Hepatocyte (in vitro differentiated cells): ENCODE results near the gene TSPAN6. TPM values are rescaled to one million over a fixed set of nuclear protein-coding genes. Genes with fewer than 3 reads are reported as not detected.
A peak's percentile ranks its signal among the peaks of the same experiment; 100 is the strongest.

Source experiments
- DNase-seq: peaks from one replicate; pipeline ENCODE4 v3.0.0-alpha.2; 2016; ENCODE audit warnings: low spot score
- H2AFZ ChIP-seq: fragments of 200-600 bp; sonication (generic); 2 replicates; pipeline ENCODE4 v1.6.0; 2016; ENCODE audit warnings: antibody characterized with exemption, mild to moderate bottlenecking
- H3K27ac ChIP-seq: fragments of 200-600 bp; sonication (generic); 2 replicates; pipeline ENCODE4 v1.5.1; 2016; ENCODE audit warnings: mild to moderate bottlenecking
- H3K27me3 ChIP-seq: fragments of 200-600 bp; sonication (generic); 2 replicates; pipeline ENCODE4 v1.6.1; 2016
- H3K36me3 ChIP-seq: fragments of 200-600 bp; sonication (generic); replicated peaks from 2 replicates; pipeline ENCODE4 v1.5.1; 2016; ENCODE audit warnings: low read depth; ENCODE audit not compliant: insufficient read depth
- H3K4me1 ChIP-seq: fragments of 200-600 bp; sonication (generic); 2 replicates; pipeline ENCODE4 v1.5.1; 2016; ENCODE audit warnings: mild to moderate bottlenecking, moderate library complexity; ENCODE audit not compliant: insufficient read depth
- H3K4me2 ChIP-seq: fragments of 200-600 bp; sonication (generic); 2 replicates; pipeline ENCODE4 v1.6.0; 2016
- H3K4me3 ChIP-seq: fragments of 200-600 bp; sonication (generic); 2 replicates; pipeline ENCODE4 v1.5.1; 2016; ENCODE audit warnings: mild to moderate bottlenecking
- H3K79me2 ChIP-seq: fragments of 200-600 bp; sonication (generic); 2 replicates; pipeline ENCODE4 v1.6.0; 2017; ENCODE audit warnings: mild to moderate bottlenecking
- H3K9me2 ChIP-seq: fragments of 200-600 bp; sonication (generic); replicated peaks from 2 replicates; pipeline ENCODE4 v1.6.0; 2017; ENCODE audit warnings: mild to moderate bottlenecking; ENCODE audit not compliant: insufficient read depth
- H3K9me3 ChIP-seq: fragments of 200-600 bp; sonication (generic); 2 replicates; pipeline ENCODE4 v1.5.1; 2016; ENCODE audit warnings: low read depth, mild to moderate bottlenecking
- H4K20me1 ChIP-seq: fragments of 200-600 bp; sonication (generic); 2 replicates; pipeline ENCODE4 v1.6.0; 2016; ENCODE audit warnings: mild to moderate bottlenecking; ENCODE audit not compliant: insufficient read depth, poor library complexity, severe bottlenecking
- CTCF ChIP-seq: fragments of 200-600 bp; sonication (generic); IDR thresholded peaks from 2 replicates; pipeline ENCODE4 v1.5.1; 2016; ENCODE audit warnings: antibody characterized with exemption, mild to moderate bottlenecking; ENCODE audit not compliant: poor library complexity
- EZH2 ChIP-seq: fragments of 200-600 bp; sonication (generic); IDR thresholded peaks from 2 replicates; pipeline ENCODE4 v1.6.1; 2016; ENCODE audit warnings: antibody characterized with exemption, mild to moderate bottlenecking, borderline replicate concordance
- EZH2phosphoT487 ChIP-seq: fragments of 200-600 bp; sonication (generic); IDR thresholded peaks from one replicate; pipeline ENCODE4 v1.6.1; 2018; ENCODE audit warnings: antibody characterized with exemption, mild to moderate bottlenecking, low read depth, moderate library complexity; ENCODE audit not compliant: unreplicated experiment, severe bottlenecking
- WGBS: methylation state at CpG from one replicate; pipeline ENCODE4 v1.1.6; 2016; ENCODE audit warnings: low lambda C conversion rate; ENCODE audit errors: missing lambda C conversion rate; 5-methylcytosine and 5-hydroxymethylcytosine counted together
- polyA plus RNA-seq: library from polyadenylated mRNA; unstranded; fragments of >200 nt; fragmentation: Nextera tagmentation; extraction: Ambion mirVana; gene quantifications from 2 replicates; pipeline ENCODE4 v1.2.1, GENCODE V29; 2016
- total RNA-seq: library from RNA; depleted of rRNA; stranded (reverse); fragments of >200 nt; gene quantifications from 2 replicates; pipeline ENCODE4 v1.2.3, GENCODE V29; 2014

Gene TSPAN6
- total and polyA plus RNA-seq, 2 experiments from 2014 or later = 131 to 134 TPM

GRCh38 chrX:100643956-100644860 lies 7.6 kb upstream of the TSPAN6 start, which contains the start of gene SRPX2:
Gene SRPX2 (plus strand): TSS chrX:100644199. CDS start chrX:100646323, 2,124 bp downstream.
- Histone ChIP-seq H3K4me2 (peak within 1 kb of the TSS; percentile 48), H4K20me1 (no peaks in the 10 kb centered on the region), H3K27ac (peak within 1 kb of the TSS; percentile 66), H3K9me3 (no peaks in the 10 kb centered on the region), H3K4me3 (no peak within 1 kb of the TSS), H3K9me2 (no peaks in the 10 kb centered on the region), H3K79me2 (no peaks in the 10 kb centered on the region), H3K4me1 (peaks cover 40% of the 10 kb centered on the region), H2AFZ (no peak within 1 kb of the TSS), H3K36me3 (no peaks in the 10 kb centered on the region), H3K27me3 (no peaks in the 10 kb centered on the region)
- WGBS = 43% methylated on average over 11 of the region's 11 CpGs
- TF ChIP-seq CTCF (no peak), EZH2phosphoT487 (no peak), EZH2 (no peak)
- peak; percentile 74 for DNase-seq

GRCh38 chrX:100643212-100643611 lies 6.6 kb upstream of the TSPAN6 start:
- peaks cover 30% of the 10 kb centered on the region for H3K4me1 ChIP-seq
- TF ChIP-seq CTCF (no peak), EZH2 (no peak), EZH2phosphoT487 (no peak)
- peak overlapping the region; percentile 66 for H3K27ac ChIP-seq
- DNase-seq = no peak
- peak overlapping the region; percentile 48 for H3K4me2 ChIP-seq
- H3K9me3 ChIP-seq = no peaks in the 10 kb centered on the region
- H3K4me3 ChIP-seq = no peak overlapping the region
- no peak overlapping the region for H2AFZ ChIP-seq
- no peaks in the 10 kb centered on the region for H3K36me3 ChIP-seq
- no peaks in the 10 kb centered on the region for H3K9me2 ChIP-seq
- H3K79me2 ChIP-seq = no peaks in the 10 kb centered on the region
- no peaks in the 10 kb centered on the region for H3K27me3 ChIP-seq
- 83% methylated on average over 11 of the region's 11 CpGs for WGBS
- H4K20me1 ChIP-seq = no peaks in the 10 kb centered on the region

- no peak overlapping the region for H3K4me2 ChIP-seq
- no peaks in the 10 kb centered on the region for H3K9me2 ChIP-seq
- H3K9me3 ChIP-seq = no peaks in the 10 kb centered on the region
- no peaks in the 10 kb centered on the region for H4K20me1 ChIP-seq
- H3K27ac ChIP-seq = no peak overlapping the region
- no peaks in the 10 kb centered on the region for H3K36me3 ChIP-seq
- no peak for TF ChIP-seq EZH2phosphoT487
- no peak for TF ChIP-seq CTCF
- TF ChIP-seq EZH2 = no peak
- no peak overlapping the region for H3K4me3 ChIP-seq
- no peaks in the 10 kb centered on the region for H3K79me2 ChIP-seq
- H3K27me3 ChIP-seq = no peaks in the 10 kb centered on the region
- no peak for DNase-seq
- no peak overlapping the region for H2AFZ ChIP-seq
- H3K4me1 ChIP-seq = peaks cover 21% of the 10 kb centered on the region
- 39% methylated on average over 3 of the region's 3 CpGs for WGBS
These were observed 5.7 kb upstream of the TSPAN6 start for GRCh38 chrX:100642290-100642689.
